GM19351 (cell line): ENCODE data around the gene RNF144B.
"Not testable (repeated sequence)": the region's sequence is repeated elsewhere in the genome, so short reads cannot be mapped to it uniquely, and the experiment has no call there.

Experiments
- ATAC-seq: cut with Tn5 transposase; IDR thresholded peaks from one replicate; pipeline ENCODE4 v1.9.1; 2021; ENCODE audit warnings: mild to moderate bottlenecking, moderate library complexity; ENCODE audit not compliant: unreplicated experiment

The RNF144B gene

DNA sequence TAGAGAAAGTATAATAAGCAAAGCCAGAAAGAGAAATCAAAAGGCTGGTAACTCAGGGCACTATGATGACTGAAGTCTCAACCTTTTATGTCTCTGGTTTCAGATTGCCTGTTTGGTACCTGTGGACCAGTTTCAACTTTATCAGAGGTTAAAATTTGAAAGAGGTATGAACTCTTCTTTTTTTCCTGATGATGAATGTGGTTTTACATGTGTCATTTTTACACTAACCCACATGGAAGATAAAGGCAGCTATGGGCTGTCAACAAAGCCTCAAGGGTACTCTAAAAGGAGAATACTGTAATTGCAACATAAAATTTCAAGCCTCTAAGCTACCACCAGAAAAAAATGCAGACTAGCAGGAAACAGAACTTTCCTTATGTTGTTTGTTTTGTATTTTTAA lies 52.4 kb downstream of the RNF144B start:
- no peak for ATAC-seq

DNA sequence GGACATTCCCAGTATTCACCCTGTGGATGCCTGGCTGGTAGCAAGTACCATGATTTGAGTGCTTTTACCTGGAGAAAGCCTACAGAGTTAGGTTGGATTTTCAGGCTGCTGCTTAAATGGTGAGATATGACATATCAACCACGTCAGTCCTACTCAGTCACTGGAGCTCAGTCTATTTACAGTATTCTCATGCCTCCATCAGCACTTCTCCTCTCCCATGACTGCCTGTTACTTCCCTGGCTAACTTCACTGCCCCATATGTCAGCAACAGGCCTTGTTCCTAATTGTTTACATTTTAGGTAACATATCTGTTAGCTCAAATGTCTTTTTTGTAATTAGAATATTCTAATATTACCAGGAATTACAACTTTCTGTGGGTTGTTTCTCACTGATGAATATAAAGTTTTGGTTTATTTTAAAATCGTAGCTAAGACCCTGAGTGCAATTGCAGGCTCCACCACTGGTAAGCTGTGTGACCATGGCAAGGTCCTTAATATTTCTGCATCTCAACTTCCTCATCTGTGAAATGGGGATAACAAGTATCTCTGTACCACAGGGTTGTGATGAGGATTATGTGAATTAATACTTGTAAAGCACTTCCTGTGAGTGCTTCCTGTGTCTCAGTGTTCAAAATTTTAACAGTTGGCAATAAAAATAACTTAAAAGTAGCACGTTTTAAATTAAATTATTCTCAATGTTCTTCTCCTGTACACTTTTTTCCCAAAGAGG lies 54.3 kb downstream of the RNF144B start:
- ATAC-seq: no peak

DNA sequence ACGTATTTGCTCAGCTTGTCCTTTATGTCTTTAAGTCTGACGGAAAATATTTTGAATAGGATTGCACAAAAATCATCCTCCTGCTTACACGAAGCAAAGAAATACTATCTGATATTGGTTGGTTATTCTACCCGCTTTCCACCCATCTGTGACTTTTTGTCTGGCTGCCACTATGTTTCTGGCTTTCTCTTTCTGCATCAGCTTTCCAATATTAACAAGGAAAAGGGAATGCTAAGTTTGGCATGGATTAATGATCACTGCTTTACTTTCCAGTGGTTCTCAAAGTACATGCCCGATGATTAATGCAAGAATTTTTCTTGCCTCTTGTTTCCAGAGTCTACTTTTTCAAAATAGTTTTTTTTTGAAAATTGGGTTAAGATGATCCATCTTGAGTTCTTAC lies 57.0 kb downstream of the RNF144B start:
- no peak for ATAC-seq

DNA sequence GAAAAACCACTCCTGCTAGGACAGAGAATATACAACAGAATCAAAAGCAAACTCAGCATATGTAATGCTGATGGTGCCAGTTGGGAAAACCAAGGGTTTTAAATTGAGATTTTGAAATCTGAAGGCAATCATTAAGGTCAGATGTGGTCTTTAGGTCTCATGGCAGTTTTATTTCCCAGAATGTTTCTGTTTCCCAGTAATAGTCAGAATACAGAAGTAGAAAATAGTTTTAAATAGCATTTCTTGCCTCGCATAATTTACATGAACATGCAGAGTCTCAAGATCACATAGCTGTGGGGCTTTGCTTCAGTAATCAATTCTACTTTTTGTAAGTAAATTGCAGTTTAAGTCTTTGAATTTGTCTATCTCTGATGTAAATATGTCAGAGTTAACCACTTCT lies 58.1 kb downstream of the RNF144B start:
- no peak for ATAC-seq

DNA sequence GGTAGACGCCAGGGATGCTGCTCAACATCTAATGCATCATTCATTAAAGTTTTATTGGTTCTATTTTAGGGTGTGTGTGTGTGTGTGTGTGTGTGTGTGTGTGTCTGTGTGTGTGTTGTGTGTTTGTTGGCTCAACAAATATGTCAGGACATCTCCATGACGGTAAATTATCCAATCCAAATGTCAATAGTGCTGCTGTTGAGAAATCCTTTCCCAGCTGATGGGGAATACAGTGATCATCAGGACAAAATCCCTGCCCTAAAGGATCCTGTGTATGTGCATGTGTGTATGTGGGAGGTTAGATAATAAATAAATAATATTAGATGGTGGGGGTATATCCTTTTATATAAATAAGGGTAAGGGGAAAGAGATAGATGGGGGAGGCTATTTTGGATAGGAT lies 59.6 kb downstream of the RNF144B start:
- no peak for ATAC-seq

DNA sequence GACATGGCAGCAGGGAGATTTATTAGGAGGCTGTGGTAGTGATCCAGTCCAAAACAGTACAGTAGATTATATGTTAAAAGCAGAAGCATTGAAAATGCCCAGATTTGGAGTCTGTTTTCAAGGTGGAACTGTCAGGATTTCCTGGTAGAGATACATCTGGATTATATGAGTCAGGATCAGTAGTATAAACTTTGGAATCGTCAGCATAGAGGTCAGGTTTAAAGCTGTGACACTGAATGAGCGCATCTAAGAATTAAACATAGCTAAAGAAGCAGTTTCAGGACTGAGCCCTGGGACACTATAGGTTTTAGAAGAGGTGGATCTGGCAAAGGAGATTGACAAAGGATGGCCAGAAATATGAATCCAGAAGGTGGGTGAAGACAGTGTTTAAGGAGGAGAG lies 60.4 kb downstream of the RNF144B start:
- ATAC-seq: no peak

DNA sequence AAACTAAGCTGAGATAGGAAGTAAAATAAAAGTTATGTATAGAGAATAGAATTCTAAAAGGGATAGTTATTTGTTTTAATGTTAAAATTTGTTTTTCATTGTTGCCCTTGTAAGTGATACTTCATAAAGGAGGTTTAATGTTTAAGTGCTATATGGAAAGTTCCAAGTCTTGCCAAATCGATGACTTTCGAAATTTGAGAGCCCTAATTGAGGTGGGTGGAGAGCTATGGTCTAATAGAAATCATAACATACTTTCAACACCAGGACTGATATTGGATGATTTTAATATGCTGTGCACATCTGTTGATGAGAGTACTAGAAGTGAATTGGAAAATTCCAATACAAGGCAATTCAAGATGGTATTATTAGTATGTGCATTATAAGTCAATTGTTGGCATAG lies 64.6 kb downstream of the RNF144B start:
- no peak for ATAC-seq

DNA sequence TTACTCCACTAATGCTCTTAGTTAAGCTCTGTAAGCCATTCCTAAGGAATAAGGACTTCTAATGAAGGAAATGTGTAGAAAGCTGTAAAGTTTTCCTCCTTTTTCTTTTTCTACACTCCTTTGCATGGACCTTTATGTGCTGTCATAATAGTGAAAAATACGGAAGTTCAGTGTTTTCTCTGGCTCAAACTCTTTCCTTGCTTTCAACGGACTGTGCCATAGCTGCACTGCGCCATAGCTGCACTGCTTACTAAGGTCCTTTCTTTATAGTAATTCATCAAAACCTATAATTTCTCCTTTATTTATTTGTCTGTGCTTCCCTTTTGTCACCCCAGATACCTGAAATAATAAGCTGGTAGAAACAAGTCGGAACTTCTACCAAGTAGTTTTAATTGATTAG lies 67.3 kb downstream of the RNF144B start:
- no peak for ATAC-seq

DNA sequence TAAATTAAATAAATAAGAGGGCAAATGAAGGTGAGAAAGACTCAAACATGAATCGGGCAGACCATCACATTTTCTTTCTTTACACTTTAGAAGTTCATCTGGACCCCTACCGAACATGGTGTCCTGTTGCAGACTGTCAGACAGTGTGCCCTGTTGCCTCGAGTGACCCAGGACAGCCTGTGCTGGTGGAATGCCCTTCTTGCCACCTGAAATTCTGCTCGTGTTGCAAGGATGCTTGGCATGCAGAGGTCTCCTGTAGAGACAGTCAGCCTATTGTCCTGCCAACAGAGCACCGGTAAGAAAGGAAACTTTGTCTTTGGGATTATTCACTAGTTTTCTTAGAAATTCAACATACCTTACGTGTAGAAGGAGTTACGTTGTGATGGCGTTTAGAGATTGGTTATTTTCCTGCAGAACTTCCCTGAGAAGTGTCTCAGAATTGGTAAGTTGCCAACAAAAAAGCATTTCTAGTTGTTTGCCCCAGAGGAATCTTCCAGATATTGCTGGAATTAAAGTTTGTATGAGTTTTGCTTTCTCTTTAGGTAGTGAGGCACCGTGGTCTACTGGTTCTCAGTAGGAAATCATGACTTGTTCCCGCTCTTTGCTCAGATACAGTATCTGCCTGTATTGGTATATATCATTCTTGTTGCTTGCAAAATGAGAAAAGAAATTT lies 70.1 kb downstream of the RNF144B start:
- ATAC-seq: no peak

DNA sequence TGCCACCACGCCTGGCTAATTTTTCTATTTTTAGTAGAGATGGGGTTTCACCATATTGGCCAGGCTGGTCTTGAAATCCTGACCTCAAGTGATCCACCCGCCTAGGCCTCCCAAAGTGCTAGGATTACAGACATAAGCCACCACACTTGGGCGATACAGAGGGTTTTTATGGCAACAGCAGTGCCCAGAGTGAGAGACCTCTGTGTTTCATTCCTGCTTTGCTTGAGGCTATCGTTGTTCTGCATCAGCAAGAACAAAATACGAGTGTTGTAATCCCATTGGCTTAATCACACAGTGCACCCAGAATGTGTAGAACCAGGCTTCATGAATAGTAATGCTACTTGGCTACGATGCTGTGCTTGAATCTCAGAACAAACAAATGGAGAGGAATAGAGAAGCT lies 70.9 kb downstream of the RNF144B start:
- not testable (repeated sequence) for ATAC-seq

DNA sequence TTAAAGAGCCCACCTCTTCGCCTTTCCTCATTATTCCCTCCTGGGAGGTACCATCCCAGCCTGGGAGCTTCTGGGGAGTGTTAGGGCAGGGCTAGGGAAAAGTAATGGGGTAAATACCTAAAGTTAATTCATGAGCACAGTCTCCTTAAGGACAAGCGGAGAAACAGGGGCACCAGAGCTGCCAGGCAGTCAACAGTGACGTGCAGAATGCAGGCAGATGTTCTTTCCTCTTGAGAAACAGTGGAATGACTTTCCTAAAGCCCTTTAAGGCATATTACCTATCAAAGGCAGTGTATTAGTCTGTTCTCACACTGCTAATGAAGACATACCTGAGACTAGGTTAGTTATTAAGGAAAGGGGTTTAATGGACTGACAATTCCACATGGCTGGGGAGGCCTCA lies 76.3 kb downstream of the RNF144B start:
- ATAC-seq: no peak

DNA sequence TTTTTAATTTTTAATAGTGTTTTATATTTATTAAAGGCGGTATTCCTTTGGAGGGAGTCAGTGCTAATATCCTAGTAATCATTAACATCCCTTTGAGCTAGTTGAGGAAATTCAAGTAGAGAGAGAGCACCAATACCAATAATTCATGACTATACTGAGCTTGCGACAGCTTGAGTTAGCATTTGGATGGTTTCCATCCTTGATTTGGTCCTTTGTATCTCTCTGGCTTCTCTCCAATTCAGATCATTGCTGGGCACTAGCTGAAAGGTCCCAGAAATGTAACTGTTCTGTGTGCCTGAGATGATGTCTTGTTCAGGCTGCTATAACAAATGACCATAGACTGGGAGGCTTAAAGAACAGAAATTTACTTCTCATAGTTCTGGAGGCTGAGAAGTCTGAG lies 77.0 kb downstream of the RNF144B start:
- ATAC-seq: no peak

DNA sequence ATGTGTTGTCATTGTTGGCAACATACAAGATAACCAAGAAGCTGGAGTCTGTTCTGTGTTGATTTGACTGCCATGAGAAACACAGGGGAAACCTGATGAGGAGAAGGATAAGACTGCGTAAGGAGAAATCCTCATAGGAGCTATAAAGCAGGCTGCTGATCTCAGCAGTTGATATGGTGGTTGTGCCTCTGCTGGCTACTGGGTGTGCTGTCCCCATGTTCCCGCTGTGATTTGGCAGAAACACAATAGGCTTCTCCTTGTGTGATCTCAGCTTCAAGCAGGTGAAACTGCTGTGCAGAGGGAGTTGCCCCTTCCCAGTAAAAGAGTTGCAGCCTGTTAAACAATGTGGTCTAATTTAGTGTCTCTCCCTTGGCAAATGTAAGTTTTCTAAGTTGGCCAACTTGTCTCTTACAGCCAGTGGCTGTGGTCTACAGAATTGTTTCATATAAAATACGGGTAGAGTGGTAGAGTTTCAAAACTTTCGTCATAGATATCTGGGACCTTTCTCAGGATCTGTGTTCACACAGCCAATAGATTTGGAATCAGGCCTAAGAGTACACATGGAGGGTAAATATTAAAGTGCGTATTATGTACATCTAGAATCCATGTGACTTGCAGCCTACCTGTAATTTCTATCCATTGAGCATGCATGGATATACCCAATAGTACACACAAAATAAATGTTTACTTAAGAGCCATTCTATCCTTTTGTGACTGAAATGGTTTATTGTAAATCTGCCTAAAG lies 78.4 kb downstream of the RNF144B start:
- ATAC-seq: no peak

DNA sequence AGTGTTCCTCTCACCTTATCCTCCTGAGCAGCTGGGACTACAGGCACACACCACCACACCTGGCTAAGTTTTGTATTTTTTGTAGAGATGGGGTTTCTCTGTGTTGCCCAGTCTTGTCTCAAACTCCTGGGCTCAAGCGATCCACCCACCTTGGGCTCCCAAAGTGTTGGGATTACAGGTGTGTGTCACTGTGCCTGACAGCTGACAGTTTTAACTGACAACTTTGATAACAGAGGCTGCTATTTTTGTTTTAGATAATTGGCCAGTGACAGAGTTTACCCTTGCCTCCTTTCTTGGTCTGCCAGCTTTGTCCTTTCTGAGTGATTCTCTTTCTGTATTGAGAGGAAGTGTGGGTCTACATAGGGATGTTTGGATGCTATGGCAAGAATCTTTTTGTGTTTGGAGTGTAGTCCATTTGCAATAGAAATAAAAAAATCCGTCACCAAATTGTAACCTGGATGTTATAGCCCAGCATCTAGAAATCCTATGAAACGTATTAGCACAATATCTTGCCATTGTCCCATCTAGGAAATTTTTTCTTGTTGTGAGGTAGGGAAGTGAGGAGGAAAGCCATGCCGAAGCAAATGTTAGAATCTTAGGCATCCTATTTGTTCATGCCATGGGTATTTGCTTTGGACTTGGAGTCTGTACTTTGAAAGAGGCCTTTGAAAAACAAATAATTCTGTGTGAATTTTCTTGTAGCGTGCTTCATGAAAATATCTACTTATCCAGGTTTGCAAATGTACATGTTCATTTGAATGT lies 80.8 kb downstream of the RNF144B start:
- no peak for ATAC-seq

DNA sequence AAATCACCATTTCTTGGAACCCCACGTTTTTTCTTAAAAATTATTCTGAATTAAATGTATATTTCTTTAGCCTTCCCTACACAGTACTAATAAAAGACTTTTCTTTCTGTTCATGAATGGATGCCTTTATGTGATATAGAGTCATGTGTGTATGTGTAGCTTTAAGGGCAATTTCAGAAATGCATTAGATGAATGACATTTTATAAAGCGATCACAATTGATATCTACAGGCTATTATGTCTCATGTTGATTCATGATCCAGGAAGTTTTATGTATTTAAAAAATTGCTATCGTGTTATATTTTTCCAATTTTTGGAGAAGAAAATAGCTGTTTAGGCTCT lies 81.3 kb downstream of the RNF144B start:
- ATAC-seq: no peak

DNA sequence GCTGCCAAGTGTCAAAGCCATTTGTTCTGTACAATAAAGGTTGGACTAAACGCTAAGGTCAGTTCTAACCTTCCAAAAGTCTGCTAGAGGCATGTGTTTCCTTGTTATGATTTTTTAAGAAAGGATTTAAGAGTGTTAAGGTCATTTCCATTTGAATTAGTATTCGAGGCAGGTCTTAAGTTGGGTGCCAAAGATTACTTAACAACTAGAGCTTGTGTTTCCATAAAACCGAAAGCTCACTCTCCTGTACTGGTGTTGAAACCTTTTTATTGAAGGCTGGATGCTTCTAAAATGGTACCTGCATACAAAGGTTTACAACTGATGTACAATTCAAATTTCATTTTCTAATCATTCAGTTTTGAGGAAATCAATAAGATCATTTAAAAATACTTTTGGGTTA lies 82.4 kb downstream of the RNF144B start:
- no peak for ATAC-seq

DNA sequence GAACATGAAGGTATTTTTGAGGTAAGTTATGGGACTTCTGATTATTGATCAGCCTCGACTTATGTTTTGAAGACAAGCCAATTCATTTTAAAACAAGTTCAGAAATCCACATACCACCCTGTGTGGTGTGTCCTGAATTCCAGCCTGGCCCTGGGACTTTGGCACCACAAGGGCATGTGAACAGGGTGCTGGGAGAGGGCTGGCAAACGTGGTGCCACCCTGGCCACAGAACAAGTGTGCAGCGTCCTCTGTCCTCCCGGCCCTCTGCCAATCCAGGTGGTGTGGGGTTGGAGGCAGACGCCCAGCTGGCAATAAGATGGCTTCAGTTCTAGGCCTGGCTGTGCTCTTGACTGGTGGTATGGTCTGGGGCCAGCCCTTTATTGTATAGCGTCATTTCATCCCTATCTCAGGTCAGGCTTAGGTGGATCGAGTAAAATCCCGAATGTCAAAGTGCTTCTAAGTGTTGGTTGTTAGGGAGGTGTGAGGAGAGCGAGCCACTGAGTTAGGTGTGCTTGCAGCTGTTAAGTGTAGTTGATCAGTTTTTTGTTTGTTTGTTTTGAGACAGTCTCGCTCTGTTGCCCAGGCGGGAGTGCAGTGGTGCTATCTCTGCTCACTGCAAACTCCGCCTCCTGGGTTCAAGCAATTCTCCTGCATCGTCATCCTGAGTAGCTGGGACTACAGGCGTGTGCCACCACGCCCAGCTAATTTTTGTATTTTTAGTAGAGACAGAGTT lies 84.2 kb downstream of the RNF144B start:
- no peak for ATAC-seq

DNA sequence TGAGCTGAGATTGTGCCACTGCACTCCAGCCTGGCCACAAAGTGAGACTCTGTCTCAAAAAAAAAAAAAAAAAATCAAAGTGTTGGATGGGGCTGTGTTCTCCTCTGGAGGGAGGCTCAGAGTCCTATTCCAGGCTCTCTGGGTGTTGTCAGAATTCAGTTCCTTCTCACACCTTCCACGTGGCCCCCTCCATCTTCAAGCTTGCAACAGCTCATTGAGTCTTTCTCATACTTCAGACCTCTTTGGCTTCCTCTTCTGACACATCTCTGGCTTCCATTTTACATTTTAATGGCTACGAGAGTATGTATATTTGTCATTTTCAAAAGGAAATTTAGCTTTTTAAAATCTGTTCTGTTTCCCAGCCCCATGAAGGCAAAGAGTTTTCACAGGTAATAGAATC lies 85.8 kb downstream of the RNF144B start:
- ATAC-seq: no peak

DNA sequence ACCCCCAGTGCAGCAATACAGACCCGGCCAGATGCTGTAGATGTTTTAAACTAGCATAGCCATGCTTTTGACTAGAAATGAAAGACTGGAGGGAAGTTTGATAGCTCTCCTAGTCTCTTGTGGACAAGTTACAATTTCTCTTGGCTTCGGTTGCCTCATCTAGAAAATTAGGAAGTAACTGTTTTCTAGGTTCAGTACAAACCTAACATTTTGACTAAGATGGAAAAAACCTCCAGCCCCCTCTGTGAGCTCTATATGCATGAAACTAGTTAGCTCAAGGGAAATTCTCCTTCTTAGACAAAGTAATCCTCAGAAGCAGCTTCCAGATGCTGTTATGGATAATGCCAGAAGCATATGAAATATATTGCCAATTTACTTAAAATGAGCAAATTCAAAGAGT lies 86.6 kb downstream of the RNF144B start:
- ATAC-seq: peak; percentile 57

DNA sequence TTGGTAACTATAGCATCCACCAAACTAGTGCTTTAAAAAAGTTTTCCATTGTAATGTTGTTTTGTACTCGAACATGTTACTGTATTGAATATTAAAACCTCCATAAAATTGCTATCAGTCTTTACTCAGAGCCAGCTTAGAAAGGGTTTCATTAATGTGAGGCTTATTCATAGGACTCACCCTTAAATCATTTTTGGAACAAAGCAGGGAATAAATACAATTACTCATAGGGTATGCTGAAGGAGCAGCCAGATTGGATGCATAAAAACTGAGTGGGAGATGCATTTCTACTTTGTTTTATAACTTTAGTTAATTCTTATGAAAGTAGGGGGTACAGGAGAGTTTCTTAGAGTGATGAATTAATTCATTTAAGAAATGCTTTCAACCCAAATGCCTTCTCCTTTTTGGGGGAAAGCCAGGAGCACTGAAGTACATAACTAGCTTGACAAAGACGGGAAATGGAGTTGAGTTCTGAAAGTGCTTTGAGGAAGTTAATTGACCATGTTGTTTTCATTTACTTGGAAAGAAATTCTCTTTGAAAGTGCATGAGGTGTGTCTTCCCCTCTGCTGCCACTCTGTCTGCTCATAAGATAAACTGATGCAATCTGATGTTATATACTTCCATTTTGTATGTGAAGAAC lies 90.3 kb downstream of the RNF144B start:
- no peak for ATAC-seq
